Mucosa of descending colon (tissue), 3 donors: ENCODE measurements around the gene PTPRD. TPM values are rescaled to one million over a fixed set of nuclear protein-coding genes. Genes with fewer than 3 reads are reported as not detected.

ENCODE experiments used
- ATAC-seq: fragments of 200-7000 bp; cut with Tn5 transposase; one replicate; pipeline ENCODE4 v1.9.1; 2020; ENCODE audit warnings: mild to moderate bottlenecking, moderate library complexity
- DNase-seq, 3 donors: peaks; one replicate each; pipeline ENCODE4 v3.0.0-alpha.2; 2020
- H3K36me3 ChIP-seq: fragments of 200-600 bp; one replicate; pipeline ENCODE4 v1.8.0; 2021; ENCODE audit warnings: low read depth, mild to moderate bottlenecking
- H3K4me1 ChIP-seq: fragments of 200-600 bp; one replicate; pipeline ENCODE4 v1.8.0; 2021; ENCODE audit warnings: low read depth, mild to moderate bottlenecking
- H3K4me3 ChIP-seq: fragments of 200-600 bp; one replicate; pipeline ENCODE4 v1.8.0; 2021; ENCODE audit warnings: mild to moderate bottlenecking
- H3K9me3 ChIP-seq: fragments of 200-600 bp; one replicate; pipeline ENCODE4 v1.8.0; 2021; ENCODE audit warnings: mild to moderate bottlenecking
- intact Hi-C, 2 donors: fragments of 100-400 bp; cut with DNase I in 1 of 2; cut with micrococcal nuclease in 1 of 2; formaldehyde crosslinking; loops; one replicate each; pipeline versions ENCODE4 v1.11.0 to v1.11.1; 2022; cut with DNase I, micrococcal nuclease
- total RNA-seq, 3 donors: library from RNA; stranded (reverse); fragmentation: NEBNext Ultra II Directional in 2 of 3; extraction: Animal tissue kit (Norgen Biotek cat#: 25700) in 2 of 3; gene quantifications; one replicate each; pipeline versions ENCODE4 v1.2.1 to v1.2.4, GENCODE V29; 2021 to 2023
- TF ChIP-seq, protein P1 (sequence below): fragments of 200-600 bp; IDR thresholded peaks from one replicate; pipeline ENCODE4 v1.8.0; 2022; ENCODE audit warnings: antibody characterized with exemption, mild to moderate bottlenecking
- donor health status: DM: no; HTN: no; CAD: no; lungs with moderate emphysema.
- donor health status: DM: no; HTN: no; CAD: no.
- donor health status: DM: no; HTN: yes; CAD: no.

The PTPRD gene
- total RNA-seq, 3 donors from 2014 or later, result 52.7 to 128 (median 113) TPM

DNA sequence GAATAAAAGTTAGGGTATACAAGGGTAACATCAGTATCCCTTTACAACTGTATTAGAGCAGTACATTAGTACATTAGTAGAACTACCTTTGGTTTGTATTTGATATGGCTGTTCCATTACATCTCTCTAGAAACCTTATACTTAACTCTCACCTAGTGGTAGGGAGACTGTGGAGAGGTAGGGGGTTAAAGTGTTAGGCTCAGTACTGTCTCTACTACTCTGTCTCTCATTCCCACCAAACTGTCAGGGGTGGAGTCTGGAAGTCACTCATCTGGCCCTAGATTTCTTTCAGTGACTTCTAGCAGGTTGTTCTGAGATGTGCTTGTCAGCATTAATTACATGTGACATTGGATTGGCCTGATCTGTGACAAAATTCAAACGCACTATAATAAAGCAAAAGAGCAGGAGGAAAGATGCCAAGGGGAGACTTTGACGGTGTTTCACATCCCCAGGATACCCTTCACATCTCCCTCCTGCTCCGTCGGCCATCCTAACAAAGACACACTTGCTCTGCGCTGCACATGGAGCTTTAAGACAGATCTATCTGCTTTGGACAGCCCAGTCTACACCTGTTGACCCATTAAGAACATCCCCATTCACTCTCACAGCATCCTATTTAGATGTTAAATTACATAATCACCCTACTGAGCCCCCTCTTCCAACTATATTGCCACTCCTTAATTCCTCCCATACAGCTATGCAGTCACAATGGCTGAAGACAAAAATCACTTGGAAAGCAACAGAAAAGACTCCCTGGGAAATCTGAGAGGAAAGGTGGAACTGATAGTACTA, 1770.2 kb downstream of the PTPRD start:
- intact Hi-C loops, result no loop called here
- no peak for DNase-seq
- Histone ChIP-seq H3K4me3 (no peak overlapping the region), H3K4me1 (no peaks in the 10 kb centered on the region), H3K36me3 (no peaks in the 10 kb centered on the region), H3K9me3 (no peaks in the 10 kb centered on the region)
- TF ChIP-seq, protein P1, sequence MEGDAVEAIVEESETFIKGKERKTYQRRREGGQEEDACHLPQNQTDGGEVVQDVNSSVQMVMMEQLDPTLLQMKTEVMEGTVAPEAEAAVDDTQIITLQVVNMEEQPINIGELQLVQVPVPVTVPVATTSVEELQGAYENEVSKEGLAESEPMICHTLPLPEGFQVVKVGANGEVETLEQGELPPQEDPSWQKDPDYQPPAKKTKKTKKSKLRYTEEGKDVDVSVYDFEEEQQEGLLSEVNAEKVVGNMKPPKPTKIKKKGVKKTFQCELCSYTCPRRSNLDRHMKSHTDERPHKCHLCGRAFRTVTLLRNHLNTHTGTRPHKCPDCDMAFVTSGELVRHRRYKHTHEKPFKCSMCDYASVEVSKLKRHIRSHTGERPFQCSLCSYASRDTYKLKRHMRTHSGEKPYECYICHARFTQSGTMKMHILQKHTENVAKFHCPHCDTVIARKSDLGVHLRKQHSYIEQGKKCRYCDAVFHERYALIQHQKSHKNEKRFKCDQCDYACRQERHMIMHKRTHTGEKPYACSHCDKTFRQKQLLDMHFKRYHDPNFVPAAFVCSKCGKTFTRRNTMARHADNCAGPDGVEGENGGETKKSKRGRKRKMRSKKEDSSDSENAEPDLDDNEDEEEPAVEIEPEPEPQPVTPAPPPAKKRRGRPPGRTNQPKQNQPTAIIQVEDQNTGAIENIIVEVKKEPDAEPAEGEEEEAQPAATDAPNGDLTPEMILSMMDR, result no peak
- no peak for ATAC-seq

DNA sequence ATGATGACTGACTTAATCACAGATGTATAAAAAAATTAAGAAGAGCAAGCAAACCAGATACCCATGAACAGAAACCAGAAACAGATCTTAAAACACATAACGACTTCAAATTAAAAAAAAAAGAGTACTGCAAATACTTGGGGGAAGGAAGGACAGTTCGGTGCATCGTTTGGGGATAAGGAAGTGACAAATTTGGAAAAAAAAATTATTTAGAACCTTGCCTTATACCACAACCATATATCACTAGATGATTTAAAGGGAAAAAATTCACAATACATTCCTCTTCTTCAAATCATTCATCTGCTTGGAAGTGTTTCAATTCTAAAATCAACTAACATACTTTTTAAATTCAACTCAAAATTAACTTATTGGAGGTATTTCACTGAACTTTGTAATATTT, 1774.7 kb downstream of the PTPRD start:
- TF ChIP-seq, protein P1, result no peak
- H3K36me3 ChIP-seq, result no peaks in the 10 kb centered on the region
- no peaks in the 10 kb centered on the region for H3K9me3 ChIP-seq
- DNase-seq, result no peak
- no peak for ATAC-seq
- H3K4me1 ChIP-seq, result no peaks in the 10 kb centered on the region
- H3K4me3 ChIP-seq, result no peak overlapping the region
- intact Hi-C loops, result no loop called here

DNA sequence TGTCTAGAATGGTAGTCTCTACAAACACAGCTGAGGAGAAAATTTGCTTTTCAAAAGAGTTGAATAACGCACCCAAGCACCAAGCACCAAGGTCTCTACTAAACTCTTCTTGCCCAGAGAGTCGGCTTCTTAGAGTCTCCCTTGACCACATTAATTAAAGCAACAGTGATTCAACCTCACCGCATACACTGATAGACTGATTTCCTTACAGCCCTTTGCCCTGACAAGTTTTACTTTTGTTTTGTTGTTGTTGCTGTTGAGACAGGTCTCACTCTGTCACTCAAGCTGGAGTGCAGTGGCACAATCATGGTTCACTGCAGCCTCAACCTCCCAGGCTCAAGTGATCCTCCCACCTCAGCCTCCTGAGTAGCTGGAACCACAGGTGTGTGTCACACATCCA, 1777.5 kb downstream of the PTPRD start:
- DNase-seq (no peak), ATAC-seq (peak; percentile 46)
- TF ChIP-seq, protein P1, result no peak
- intact Hi-C loops, result no loop called here
- Histone ChIP-seq H3K4me3 (no peak overlapping the region), H3K9me3 (no peaks in the 10 kb centered on the region), H3K36me3 (no peaks in the 10 kb centered on the region), H3K4me1 (no peaks in the 10 kb centered on the region)

DNA sequence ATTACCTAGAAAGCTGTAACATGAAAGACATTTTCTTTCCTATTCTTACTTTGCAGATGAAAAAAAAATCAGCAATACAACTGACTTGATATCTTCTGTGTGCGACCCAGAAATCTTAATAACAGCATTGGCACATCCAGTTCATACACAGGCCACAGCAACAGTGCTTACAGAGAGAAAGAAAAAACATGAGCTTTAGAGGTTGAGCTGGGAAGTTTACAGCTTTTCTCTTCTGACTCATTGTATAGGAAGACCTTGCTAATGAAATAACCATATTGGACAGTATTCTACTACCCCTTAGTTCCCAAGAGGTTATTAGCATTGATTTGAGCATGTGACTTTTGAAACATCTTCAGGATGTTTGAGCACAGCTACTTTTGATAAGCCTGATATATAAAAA, 1779.8 kb downstream of the PTPRD start:
- no peaks in the 10 kb centered on the region for H3K9me3 ChIP-seq
- TF ChIP-seq, protein P1, result no peak
- no peak overlapping the region for H3K4me3 ChIP-seq
- ATAC-seq (no peak), DNase-seq (no peak)
- no peaks in the 10 kb centered on the region for H3K36me3 ChIP-seq
- no peaks in the 10 kb centered on the region for H3K4me1 ChIP-seq
- intact Hi-C loops, result no loop called here

DNA sequence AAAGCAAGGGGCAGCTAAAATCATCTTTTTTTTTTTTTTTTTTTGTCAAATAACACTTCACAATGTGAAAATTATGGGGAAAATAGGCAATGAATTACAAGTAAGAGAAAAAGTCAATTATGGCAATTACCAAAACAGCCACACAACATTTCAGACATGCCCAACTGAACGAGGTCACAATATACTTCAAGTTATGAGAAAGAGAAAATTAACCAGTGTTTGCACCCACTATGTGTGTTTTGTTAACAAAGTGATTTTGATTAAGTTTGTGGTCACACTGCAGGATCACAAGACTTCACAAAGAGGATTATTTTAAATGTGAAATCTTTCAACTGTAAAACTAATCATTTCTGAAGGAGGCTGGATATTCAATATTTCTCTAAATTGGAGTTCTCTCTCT, 1780.4 kb downstream of the PTPRD start:
- TF ChIP-seq, protein P1, result no peak
- intact Hi-C loops, result no loop called here
- H3K4me1 ChIP-seq, result no peaks in the 10 kb centered on the region
- H3K36me3 ChIP-seq, result no peaks in the 10 kb centered on the region
- no peaks in the 10 kb centered on the region for H3K9me3 ChIP-seq
- H3K4me3 ChIP-seq, result no peak overlapping the region
- no peak for ATAC-seq
- no peak for DNase-seq

DNA sequence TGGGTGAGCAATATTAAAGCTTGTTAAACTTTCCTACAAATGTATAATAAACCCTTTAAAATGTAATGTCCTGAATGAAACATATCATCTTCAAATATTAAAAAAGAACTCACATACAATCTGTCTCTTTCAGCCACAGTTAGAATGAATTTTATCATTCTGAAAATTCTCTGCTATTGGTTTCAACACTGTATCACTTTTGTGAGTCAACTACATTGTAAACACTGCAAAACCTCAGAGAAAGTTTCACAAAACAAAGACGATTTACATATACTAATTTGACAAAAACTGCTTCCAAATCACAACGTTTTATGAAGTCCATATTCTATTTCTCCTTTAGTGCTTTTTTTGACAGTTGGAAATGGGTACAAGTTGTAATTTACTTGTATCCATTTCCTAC, 1781.2 kb downstream of the PTPRD start:
- no peaks in the 10 kb centered on the region for H3K4me1 ChIP-seq
- TF ChIP-seq, protein P1, result no peak
- H3K36me3 ChIP-seq, result no peaks in the 10 kb centered on the region
- intact Hi-C loops, result no loop called here
- no peaks in the 10 kb centered on the region for H3K9me3 ChIP-seq
- H3K4me3 ChIP-seq, result no peak overlapping the region
- no peak for DNase-seq
- ATAC-seq, result no peak
